K562 (cell line): ENCODE data around the gene LRCH1. TPM values are rescaled to one million over a fixed set of nuclear protein-coding genes. Genes with fewer than 3 reads are reported as not detected.

Experiments used
- ATAC-seq: fragments of 200-7000 bp; cut with Tn5 transposase; 3 replicates; pipeline ENCODE4 v1.9.1; 2020; ENCODE audit warnings: moderate library complexity
- BruUV-seq: library from RNA; stranded (reverse); fragments of 400-500 nt; replicated peaks from 2 replicates; lab custom pipeline; 2021; lab: Mats Ljungman, UMichigan
- CTCF ChIA-PET: fragments of 300-600 bp; formaldehyde crosslinking; extraction: SDS; loops from one replicate; lab custom pipeline; 2021; ENCODE audit warnings: low intra/inter-chr PET ratio; lab: Yijun Ruan, JAX
- POLR2A ChIA-PET: fragments of 300-600, 350-650 bp; sonication (Branson Sonifier 250); formaldehyde crosslinking; extraction: SDS; loops from one replicate; lab custom pipeline; 2021; ENCODE audit warnings: antibody characterized with exemption, inconsistent platforms; lab: Yijun Ruan, JAX
- DNase-seq, 4 experiments: peaks; one replicate each; pipeline versions ENCODE4 v3.0.0 to v3.0.0-alpha.2; 2011 to 2018; ENCODE audit warnings: low spot score in 3 of 4, mixed read lengths in 3 of 4; ENCODE audit errors: extremely low read depth in 1 of 4
- FAIRE-seq: peaks from 2 replicates; lab custom pipeline; 2011; peaks lifted over from hg19 to GRCh38; lab: Jason Lieb, UNC
- H2AFZ ChIP-seq: 2 replicates; pipeline ENCODE4 v1.6.0; 2011; ENCODE audit warnings: low read depth, low read length, control low read depth, inconsistent platforms
- H3K27ac ChIP-seq: fragments of 200-600 bp; 3 replicates; pipeline ENCODE4 v1.8.0; 2011; ENCODE audit warnings: low read depth, mild to moderate bottlenecking, control low read depth, inconsistent platforms, low read length, moderate library complexity, mixed read lengths; ENCODE audit errors: extremely low read depth
- H3K27me3 ChIP-seq, 2 experiments: fragments of 300-600 bp in 1 of 2; 2 replicates in 1 of 2; 3 replicates in 1 of 2; pipeline versions ENCODE4 v1.6.0 to v1.8.0; 2011; ENCODE audit warnings: inconsistent platforms in 2 of 2, low read length in 2 of 2, mild to moderate bottlenecking in 1 of 2, mixed read lengths in 1 of 2, moderate library complexity in 1 of 2; ENCODE audit not compliant: control insufficient read depth in 2 of 2, insufficient read depth in 2 of 2
- H3K36me3 ChIP-seq: fragments of 300-600 bp; 3 replicates; pipeline ENCODE4 v1.8.0; 2011; ENCODE audit warnings: mild to moderate bottlenecking, low read length, inconsistent platforms; ENCODE audit not compliant: control insufficient read depth, insufficient read depth
- H3K4me1 ChIP-seq, 2 experiments: fragments of 200-600 bp in 1 of 2; replicated peaks in 1 of 2; 2 replicates in 1 of 2; 3 replicates in 1 of 2; pipeline versions ENCODE4 v1.5.1 to v1.8.0; 2011; ENCODE audit warnings: inconsistent platforms in 2 of 2, low read length in 2 of 2, mild to moderate bottlenecking in 1 of 2, mixed read lengths in 1 of 2, moderate library complexity in 1 of 2; ENCODE audit not compliant: control insufficient read depth in 2 of 2, insufficient read depth in 2 of 2
- H3K4me2 ChIP-seq: 2 replicates; pipeline ENCODE4 v1.6.1; 2011; ENCODE audit warnings: low read length, control low read depth, inconsistent platforms, mixed read lengths; ENCODE audit not compliant: insufficient read depth
- H3K4me3 ChIP-seq: fragments of 200-600 bp; sonication (generic), shearing (Covaris generic); 2 replicates; pipeline ENCODE4 v1.5.1; 2016; ENCODE audit warnings: control low read depth, inconsistent platforms
- H3K79me2 ChIP-seq: fragments of 200-600 bp; 3 replicates; pipeline ENCODE4 v1.8.0; 2011; ENCODE audit warnings: low read length, inconsistent platforms; ENCODE audit not compliant: control insufficient read depth, insufficient read depth
- H3K9ac ChIP-seq, 2 experiments: 2 replicates each; pipeline versions ENCODE4 v1.6.0 to v1.6.1; 2011; ENCODE audit warnings: low read depth in 2 of 2, low read length in 2 of 2, control low read depth in 1 of 2, inconsistent platforms in 1 of 2, mild to moderate bottlenecking in 1 of 2, mixed read lengths in 1 of 2; ENCODE audit not compliant: insufficient read depth in 1 of 2
- H3K9me1 ChIP-seq: one replicate; pipeline ENCODE4 v1.6.0; 2011; ENCODE audit warnings: inconsistent platforms, mild to moderate bottlenecking, low read length, moderate library complexity; ENCODE audit not compliant: control insufficient read depth, insufficient read depth
- H3K9me3 ChIP-seq: replicated peaks from 2 replicates; pipeline ENCODE4 v1.5.1; 2011; ENCODE audit warnings: low read depth, low read length, inconsistent platforms; ENCODE audit not compliant: control insufficient read depth, insufficient read depth
- H4K20me1 ChIP-seq: replicated peaks from 2 replicates; pipeline ENCODE4 v1.6.1; 2011; ENCODE audit warnings: low read length, inconsistent platforms, mixed read lengths; ENCODE audit not compliant: control insufficient read depth, insufficient read depth
- BRD9 ChIP-seq: fragments of 450-650 bp; IDR thresholded peaks from 2 replicates; pipeline ENCODE4 v1.6.1; 2018; ENCODE audit warnings: low read depth; ENCODE audit not compliant: partially characterized antibody
- KLF13 ChIP-seq: fragments of 450-650 bp; IDR thresholded peaks from 2 replicates; pipeline ENCODE4 v1.6.1; 2016; ENCODE audit warnings: missing genetic modification characterization, low read depth, mild to moderate bottlenecking, missing compliant biosample characterization, moderate library complexity, borderline replicate concordance
- NUFIP1 ChIP-seq: fragments of 450-650 bp; IDR thresholded peaks from 2 replicates; pipeline ENCODE4 v1.6.1; 2018; ENCODE audit not compliant: partially characterized antibody
- SAFB2 ChIP-seq: fragments of 200-400 bp; formaldehyde crosslinking; IDR thresholded peaks from 2 replicates; pipeline ENCODE4 v1.6.1; 2018; ENCODE audit warnings: borderline replicate concordance, low read length, low read depth, moderate library complexity; ENCODE audit not compliant: severe bottlenecking
- WGBS: fragments of 100-300 bp; shearing (Covaris generic); methylation state at CpG from one replicate; pipeline ENCODE4 v1.1.6; 2016; ENCODE audit warnings: low coverage, mixed read lengths; ENCODE audit not compliant: insufficient coverage; ENCODE audit errors: missing lambda C conversion rate; 5-methylcytosine and 5-hydroxymethylcytosine counted together
- in situ Hi-C: fragments of 300-500 bp; cut with MboI; formaldehyde crosslinking; loops from 4 replicates; pipeline ENCODE4 v1.15.0; 2018; ENCODE audit warnings: inconsistent platforms, mixed read lengths
- intact Hi-C: fragments of 100-400 bp; cut with micrococcal nuclease; formaldehyde crosslinking; loops from 2 replicates; pipeline ENCODE4 v1.14.2; 2022
- polyA plus RNA-seq, 8 experiments: library from polyadenylated mRNA; depleted of rRNA in 4 of 8; stranded (reverse) in 5 of 8; unstranded in 3 of 8; fragments of >200 nt; fragmentation: Nextera tagmentation in 2 of 8; fragmentation: Illumina TruSeq in 1 of 8; extraction: Ambion mirVana in 2 of 8; extraction: Trizol in 1 of 8; gene quantifications; 2 replicates each; pipeline versions ENCODE4 v1.2.1 to v1.2.3, GENCODE V29; 2011 to 2014; ENCODE audit warnings: inconsistent platforms in 1 of 8, missing spikeins in 1 of 8
- total RNA-seq, 7 experiments: library from RNA; depleted of rRNA in 6 of 7; stranded (reverse); fragments of >200 nt in 6 of 7; fragmentation: Illumina TruSeq in 2 of 7; extraction: Trizol in 2 of 7; gene quantifications; 2 replicates each; pipeline versions ENCODE4 v1.2.1 to v1.2.3, GENCODE V29; 2011 to 2021; ENCODE audit warnings: low replicate concordance in 1 of 7
- TF ChIP-seq, protein P1 (sequence below): fragments of 450-650 bp; IDR thresholded peaks from 2 replicates; pipeline ENCODE4 v1.6.1; 2017; ENCODE audit warnings: antibody characterized with exemption

Gene LRCH1
- total and polyA plus RNA-seq, 9 of the 15 experiments (the other 6 are each of a cell fraction or from before 2014, with no cell fraction given) = 1.1 to 6.8 (median 3.7) TPM

DNA sequence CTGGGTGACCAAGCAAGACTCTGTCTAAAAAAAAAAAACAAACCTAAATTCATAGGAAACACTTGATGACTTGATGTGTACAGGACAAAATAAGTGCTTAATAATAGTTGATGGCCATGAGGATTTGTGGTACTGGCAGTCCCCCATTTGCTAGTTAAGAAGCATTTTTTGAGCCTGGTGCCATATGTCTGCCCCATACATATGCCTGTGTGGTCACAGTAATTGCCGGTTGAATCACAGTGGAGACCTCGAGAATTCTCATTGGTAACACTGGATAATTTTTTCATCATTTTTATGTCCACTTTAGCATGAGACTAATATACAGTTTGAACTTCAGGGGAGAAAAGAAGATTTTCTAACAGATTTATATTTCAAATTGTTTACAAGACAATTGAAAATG lies 79.2 kb downstream of the LRCH1 start (continued):
- TF ChIP-seq, protein P1, sequence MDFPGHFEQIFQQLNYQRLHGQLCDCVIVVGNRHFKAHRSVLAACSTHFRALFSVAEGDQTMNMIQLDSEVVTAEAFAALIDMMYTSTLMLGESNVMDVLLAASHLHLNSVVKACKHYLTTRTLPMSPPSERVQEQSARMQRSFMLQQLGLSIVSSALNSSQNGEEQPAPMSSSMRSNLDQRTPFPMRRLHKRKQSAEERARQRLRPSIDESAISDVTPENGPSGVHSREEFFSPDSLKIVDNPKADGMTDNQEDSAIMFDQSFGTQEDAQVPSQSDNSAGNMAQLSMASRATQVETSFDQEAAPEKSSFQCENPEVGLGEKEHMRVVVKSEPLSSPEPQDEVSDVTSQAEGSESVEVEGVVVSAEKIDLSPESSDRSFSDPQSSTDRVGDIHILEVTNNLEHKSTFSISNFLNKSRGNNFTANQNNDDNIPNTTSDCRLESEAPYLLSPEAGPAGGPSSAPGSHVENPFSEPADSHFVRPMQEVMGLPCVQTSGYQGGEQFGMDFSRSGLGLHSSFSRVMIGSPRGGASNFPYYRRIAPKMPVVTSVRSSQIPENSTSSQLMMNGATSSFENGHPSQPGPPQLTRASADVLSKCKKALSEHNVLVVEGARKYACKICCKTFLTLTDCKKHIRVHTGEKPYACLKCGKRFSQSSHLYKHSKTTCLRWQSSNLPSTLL = no peak
- TF ChIP-seq KLF13 (tag) = no peak
- TF ChIP-seq SAFB2 = no peak

- Histone ChIP-seq H3K27me3 (no peaks in the 10 kb centered on the region), H3K4me2 (no peak overlapping the region), H3K4me1 (peaks cover 0 to 5% of the 10 kb centered on the region in 2 experiments; a peak in 2 of 5 replicates), H3K4me3 (no peak overlapping the region), H3K9me3 (no peaks in the 10 kb centered on the region), H3K27ac (no peak overlapping the region), H3K79me2 (peaks cover 5% of the 10 kb centered on the region; the same call in 2 of the 3 replicates), H4K20me1 (peaks cover 7% of the 10 kb centered on the region; the same call in 1 of the 2 replicates), H3K9me1 (no peaks in the 10 kb centered on the region), H2AFZ (no peak overlapping the region), H3K36me3 (no peaks in the 10 kb centered on the region), H3K9ac (no peak overlapping the region)
- in situ Hi-C loops = no loop called here
- no TSS peak for BruUV-seq
- DNase-seq (no peak), ATAC-seq (no peak)
- CTCF ChIA-PET = no interaction called here
- TF ChIP-seq NUFIP1 (no peak), BRD9 (no peak)
- TF ChIP-seq, all 486 proteins: peak for 0
- FAIRE-seq = no peak
- intact Hi-C loops = no loop called here
- WGBS = 61% methylated on average over 3 of the region's 3 CpGs
- POLR2A ChIA-PET = no interaction called here
Measured at GRCh38 chr13:46633416-46633815, 80.4 kb downstream of the LRCH1 start.
